HG03354 (cell line): ENCODE results near the gene SERPING1.
"Not testable (repeated sequence)": the region's sequence is repeated elsewhere in the genome, so short reads cannot be mapped to it uniquely, and the experiment has no call there.

Experiments
- ATAC-seq: cut with Tn5 transposase; IDR thresholded peaks from one replicate; pipeline ENCODE4 v1.9.1; 2021; ENCODE audit warnings: mild to moderate bottlenecking; ENCODE audit not compliant: unreplicated experiment, poor library complexity, severe bottlenecking

SERPING1 gene

DNA sequence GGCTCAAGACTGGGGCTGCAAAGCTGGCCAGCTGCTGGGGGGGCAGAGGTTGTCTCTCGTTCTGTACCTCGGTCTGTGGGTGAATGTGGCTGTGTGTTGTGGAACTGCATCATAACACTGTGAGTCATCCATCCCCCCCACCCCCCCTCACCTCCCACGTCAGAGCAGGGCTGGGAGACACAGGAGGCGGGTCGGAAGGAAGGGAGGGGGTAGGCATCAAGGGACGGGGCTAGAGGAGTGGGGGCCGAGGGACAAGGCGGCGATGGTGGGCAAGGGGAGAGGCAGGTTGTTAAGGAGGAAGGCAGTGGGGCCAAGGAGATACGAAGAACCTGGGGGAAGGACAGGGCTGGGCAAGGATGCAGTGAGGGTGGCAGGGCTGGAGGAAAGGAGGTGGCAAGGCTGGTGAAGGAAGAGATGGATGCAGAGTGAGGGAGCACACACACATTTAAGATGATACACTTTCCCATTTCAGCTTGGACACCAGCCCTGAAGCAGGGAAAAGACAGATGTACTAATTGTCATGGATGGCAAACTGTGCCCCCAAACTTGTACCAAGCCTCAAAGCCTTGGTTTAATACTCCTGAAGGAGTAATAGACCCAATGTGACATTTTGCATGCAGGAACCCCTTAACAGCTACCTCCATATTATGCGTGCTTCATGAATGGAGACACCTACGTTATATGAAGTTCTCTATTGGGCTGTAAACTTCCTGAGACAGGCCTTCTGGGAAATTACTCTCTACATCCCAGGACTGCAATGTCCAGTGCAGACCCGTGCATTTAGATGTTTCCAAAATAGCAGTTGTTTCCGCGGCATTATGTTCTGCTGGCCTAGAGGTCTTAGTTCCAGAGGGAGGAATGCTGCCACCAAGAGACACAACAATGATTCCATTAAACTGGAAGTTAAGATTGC is 52.6 kb downstream of the SERPING1 start, which contains the start of gene YPEL4:
TSS of gene YPEL4 (minus strand) at position 87 of the 913 bp plus-strand sequence. CDS start 2,805 bp downstream, outside the sequence.
- peak; percentile 30 for ATAC-seq

DNA sequence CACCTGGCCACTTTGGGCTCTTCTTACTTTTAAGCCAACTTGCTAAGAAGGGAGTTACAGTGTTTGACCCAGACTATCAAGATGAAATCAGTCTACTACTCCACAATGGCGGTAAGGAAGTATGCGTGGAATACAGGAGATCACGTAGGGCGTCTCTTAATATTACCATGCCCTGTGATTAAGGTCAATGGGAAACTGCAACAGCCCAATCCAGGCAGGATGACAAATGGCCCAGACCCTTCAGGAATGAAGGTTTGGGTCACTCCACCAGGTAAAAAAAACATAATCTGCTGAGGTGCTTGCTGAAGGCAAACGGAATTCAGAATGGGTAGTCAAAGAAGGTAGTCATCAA is 53.2 kb downstream of the SERPING1 start:
- ATAC-seq, result no peak

DNA sequence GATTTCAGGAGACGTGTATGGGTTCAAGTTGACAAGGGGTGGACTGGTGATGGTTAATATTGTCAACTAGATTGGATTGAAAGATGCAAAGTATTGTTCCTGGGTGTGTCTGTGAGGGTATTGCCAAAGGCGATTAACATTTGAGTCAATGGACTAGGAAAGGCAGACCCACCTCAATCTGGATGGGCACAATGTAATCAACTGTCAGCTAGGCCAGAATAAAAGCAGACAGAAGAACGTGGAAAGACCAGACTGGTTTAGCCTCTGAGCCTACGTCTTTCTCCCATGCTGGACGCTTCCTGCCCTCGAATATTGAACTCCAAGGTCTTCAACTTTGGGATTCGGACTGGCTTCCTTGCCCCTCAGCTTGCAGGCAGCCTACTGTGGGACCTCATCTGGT is 53.9 kb downstream of the SERPING1 start:
- no peak for ATAC-seq

DNA sequence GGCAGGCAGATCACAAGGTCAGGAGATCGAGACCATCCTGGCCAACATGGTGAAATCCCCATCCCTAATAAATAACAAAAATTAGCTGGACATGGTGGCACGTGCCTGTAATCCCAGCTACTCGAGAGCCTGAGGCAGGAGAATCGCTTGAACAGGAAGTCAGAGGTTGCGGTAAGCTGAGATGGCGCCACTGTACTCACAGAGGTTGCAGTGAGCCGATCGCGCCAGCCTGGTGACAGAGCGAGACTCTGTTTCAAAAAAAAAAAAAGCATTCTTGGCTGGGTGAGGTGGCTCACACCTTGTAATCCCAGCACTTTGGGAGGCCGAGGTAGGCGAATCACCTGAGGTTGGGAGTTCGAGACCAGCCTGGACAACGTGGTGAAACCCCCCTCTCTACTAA is 54.7 kb downstream of the SERPING1 start:
- ATAC-seq, result not testable (repeated sequence)

DNA sequence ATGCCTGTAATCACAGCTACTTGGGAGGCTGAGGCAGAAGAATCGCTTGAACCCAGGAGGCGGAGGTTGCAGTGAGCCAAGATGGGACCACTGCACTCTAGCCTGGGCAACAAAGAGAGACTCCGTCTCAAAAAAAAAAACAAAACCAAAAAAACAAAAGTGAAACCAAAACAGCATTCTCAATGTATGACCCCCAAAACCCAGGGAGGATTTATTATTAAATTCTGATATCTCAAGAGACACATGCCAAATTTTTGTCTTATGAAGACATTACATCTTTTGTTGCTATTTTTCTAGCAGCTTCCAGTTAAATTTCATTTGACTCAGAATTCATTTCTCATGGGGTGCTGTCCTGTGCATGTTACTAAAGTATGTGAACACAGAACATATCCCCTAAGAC is 55.2 kb downstream of the SERPING1 start:
- no peak for ATAC-seq

DNA sequence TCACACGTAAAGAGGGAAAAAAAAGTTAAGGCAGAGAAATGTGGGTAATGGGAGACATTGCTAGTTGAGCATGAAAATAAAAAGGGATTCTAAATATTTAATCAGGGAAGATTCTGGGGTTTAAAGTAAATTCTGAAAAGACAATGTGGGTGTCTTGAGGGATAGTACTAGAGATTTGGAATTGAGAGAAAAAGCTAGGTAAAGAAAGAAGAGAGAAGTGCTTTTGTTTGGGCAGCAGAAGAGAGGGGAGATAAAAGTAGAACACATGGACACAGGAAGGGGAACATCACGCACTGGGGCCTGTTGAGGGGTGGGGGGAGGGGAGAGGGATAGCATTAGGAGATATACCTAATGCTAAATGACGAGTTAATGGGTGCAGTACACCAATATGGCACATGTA is 55.7 kb downstream of the SERPING1 start:
- ATAC-seq, result no peak

DNA sequence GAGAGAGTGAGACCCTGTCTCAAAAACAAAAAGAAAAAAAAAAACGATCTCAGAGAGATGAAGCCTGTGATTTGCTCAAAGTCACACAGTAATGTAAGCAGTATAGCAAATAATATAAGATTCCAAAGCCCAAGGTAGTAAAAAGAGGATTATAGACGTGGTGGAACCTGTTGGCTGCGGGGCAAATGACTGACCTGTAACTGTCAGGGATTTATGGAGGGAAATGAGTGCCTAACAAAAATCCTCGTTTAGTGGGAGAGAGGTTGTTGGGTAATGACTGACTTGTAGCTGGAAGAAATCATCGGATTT is 59.4 kb downstream of the SERPING1 start:
- ATAC-seq, result no peak

DNA sequence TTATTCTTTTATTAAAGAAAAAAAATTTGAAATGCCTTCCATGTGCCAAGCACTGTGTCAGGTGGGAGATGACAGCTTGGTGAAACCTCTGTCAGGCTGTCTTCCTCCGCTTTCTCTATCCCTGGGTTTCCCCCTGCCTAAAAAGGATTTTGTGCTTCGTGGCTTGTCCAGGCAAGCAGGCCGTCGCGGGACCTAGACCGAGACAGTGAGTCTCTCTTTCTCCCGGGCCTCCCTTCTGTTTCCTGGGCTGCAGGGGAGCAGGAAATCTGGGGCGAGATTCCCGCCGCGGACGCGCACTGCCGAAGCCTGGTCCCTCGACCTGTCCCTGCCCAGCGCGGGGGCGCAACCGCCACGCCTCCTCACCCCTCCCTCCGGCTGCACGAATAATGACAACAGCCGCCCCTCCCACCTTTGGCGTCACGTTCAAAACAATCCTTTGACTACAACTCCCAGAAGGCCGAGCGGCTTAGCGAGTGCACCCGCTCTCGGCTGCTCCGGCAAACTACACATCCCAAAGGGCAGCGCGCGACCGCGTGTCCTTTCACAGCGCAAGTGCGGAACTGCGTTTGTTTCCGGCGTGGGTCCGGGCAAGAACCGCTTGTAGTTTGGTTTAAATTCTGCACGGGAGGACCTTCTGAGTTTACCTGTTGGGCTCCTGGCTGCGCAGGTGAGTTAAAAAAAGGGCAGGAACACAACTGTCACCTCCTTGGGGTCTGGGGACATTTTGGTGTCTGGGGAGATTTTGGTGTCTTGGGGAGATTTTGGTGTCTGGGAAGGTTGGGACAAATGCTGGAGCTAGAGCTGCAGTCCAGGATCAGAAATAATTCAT is 59.9 kb downstream of the SERPING1 start, which contains the start of gene CLP1:
TSS of gene CLP1 (plus strand) at position 569 of the 829 bp plus-strand sequence. CDS start 1,715 bp downstream, outside the sequence.
- ATAC-seq, result peak; percentile 99

DNA sequence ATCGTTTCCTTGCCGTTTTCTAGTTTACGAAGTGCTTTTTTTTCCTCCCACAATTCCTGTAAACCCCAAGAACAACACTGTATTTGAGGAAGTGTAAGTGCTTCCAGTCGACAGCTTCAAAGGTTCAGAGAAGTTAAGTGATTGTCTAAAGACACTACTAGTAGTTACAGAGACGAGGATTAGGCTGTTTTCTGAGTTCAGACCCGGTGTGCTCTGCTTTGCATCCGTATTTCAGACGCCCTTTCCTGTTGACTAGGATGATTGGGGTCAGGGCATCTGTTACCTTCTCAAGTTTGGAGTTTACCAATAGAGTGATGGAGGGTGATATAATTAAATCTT is 60.5 kb downstream of the SERPING1 start:
- ATAC-seq, result peak; percentile 18

DNA sequence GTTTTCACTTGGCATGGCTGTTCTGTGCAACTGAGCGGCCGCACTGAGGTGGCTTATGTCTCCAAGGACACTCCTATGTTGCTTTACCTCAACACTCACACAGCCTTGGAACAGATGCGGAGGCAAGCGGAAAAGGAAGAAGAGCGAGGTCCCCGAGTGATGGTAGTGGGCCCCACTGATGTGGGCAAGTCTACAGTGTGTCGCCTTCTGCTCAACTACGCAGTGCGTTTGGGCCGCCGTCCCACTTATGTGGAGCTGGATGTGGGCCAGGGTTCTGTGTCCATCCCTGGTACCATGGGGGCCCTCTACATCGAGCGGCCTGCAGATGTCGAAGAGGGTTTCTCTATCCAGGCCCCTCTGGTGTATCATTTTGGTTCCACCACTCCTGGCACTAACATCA is 62.2 kb downstream of the SERPING1 start:
- no peak for ATAC-seq

DNA sequence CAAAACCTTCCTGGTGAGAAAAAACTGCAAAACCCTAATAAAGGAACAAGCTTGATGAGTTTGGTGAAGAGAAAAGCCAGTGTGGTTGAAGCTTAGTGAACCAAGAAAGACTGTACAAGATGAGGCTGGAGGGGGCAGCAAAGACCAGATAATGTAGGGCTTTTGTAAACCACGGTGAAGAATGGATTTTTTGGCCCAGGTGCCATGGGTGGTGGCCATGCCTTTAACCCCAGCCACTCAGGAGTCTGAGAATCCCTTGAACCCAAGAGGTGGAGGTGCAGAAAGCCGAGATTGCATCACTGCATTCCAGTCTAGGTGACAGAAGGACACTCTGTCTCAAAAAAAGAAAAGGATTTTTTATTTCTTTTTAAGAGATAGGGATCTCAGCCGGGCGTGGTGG is 65.4 kb downstream of the SERPING1 start:
- no peak for ATAC-seq

DNA sequence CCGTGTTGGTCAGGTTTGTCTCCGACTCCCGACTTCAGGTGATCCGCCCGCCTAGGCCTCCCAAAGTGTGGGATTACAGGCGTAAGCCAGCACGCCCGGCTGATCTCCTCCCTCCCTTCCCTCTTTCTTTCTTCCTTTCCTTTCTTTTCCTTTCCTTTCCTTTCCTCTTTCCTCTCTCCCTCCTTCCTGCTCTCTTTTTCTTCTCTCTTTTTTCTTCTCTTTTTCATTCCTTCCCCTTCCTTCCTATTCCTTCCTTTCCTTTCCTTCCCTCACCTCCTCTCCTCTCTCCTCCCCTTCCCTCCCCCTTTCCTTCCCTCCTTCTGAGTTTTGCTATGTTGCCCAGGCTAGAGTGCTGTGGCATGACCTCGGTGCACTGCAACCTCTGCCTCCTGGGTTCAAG is 66.5 kb downstream of the SERPING1 start:
- ATAC-seq, result no peak
